HG03469 (cell line): ENCODE measurements around the gene SNN.

Experiments used
- ATAC-seq: cut with Tn5 transposase; IDR thresholded peaks from one replicate; pipeline ENCODE4 v1.9.1; 2021; ENCODE audit warnings: mild to moderate bottlenecking, moderate library complexity, moderate number of reproducible peaks; ENCODE audit not compliant: unreplicated experiment

The SNN gene

DNA sequence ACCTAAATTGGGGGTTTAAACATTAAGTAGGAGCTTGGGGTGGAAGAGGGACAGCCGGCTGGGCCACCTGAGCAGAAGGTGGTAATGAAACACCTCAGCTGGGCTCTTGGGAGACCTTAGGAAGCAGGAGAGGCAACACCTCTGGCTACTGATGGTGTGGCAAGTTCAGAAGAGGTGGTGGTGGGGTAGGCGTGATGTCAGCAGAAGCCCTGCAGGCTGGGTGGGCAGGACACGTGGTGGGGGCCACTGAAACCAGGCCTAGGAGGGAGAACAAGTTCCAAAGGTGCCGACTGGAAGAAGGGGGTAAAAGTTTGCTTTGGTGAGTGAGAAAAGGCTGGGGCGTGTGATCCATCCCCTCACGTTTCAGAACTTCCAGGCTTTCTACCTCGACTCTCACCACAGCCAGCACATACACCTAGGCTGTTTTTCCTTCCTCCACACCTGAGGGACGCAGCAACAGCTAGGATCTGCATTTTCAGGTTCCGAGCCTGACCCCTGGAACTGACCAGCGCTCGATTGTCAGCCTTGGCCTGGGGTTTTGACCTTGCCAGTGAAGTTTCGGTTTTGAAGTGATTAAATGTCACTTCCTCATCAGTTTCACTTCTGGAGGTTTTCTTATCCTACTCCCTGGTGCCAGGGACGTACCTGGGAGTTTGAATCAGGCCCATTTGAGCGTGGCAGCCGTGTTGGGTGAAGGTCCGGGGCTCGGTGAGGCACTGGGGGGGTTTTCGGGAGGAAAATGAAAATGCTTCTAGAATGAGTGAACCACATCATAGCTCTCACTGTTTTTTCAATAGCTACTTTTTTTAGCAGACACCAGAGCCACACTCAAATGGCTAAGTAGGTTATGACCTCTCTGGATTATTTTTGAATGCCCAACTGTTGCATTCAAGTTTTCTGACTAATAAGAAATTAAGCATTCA, 10.0 kb downstream of the SNN start:
- ATAC-seq = no peak

DNA sequence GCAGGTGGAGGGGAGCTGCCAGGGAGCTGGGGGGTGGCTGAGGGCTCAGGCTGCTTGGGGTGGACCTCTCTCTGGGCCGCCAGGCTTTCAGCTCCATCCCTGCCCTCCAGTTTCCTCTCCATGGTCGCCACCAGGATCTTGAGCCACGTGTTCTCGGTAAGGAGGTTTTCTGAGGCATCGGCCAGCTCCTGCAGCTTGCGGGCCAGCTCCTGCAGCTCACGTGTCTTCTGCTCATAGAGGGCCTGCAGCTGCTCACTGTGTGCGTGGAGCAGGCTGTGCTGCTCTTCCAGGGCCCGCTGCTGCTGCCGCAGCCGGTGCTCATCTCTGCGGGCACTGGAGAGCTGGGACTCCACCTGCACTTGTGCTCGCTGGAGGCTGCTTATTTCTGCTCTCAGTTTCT, 11.0 kb downstream of the SNN start:
- ATAC-seq = no peak

DNA sequence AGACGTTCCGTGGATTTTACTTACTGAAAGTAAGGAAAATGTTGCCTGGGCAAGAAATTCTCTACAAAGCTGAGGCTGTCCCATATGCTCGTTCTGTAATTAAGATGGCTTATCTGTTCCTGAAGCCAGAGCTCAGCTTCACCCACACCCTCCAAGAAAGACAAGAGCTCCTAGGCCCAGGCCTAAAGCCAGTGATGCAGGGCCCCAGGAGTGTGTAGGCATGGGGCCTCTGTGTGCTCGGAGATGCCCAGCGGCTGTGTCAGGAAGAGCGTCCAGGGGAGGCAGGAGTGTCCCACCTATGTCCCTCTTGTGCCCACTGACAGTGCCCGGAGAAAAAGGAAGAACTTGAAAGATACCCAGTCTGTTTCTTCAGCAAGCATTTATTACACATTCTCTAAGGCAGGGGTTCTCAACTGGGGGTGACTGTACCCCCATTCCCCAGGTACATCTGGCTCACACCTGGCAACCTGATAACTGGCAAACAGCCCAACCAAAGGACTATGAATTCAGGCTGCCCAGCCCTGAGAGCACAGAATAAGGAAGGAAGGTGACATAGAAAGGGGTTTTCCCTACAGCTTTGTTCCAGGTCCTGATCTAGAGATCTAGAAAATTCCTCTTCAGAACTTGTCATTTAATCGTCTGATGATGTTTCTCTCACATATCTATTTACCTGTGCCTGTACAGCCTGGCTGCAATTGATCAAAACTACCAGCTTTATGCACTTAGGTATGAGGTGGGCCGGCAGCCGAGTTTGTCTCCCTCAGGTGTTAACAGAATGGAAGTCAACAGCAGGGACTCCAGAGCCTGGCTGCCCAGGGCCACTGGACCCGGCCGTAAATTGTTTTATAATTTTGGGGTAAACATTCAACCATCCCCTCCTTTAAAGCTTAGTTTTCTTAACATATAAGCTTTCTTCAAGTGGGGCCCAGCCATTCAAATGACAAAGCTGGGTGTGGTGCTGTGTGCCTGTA, 12.0 kb downstream of the SNN start:
- no peak for ATAC-seq

DNA sequence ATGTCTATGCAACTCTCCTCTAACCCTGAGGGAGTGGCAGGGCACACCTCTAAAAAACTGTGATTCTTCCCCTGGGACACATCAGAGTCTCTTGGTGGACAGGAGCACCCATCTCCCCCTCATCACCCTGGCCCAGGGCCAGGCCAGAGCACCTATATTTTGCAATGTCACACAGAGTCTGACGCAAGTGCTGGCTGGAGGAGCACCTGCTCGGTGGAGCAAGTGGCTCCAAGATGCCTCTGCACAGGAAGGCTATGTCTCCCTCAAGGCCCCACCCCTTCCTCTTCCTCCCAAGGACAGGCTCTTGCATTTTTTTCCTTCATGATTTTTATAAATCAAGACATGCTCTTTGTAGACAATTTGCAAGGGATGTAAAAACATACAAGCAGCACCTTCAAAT, 13.3 kb downstream of the SNN start:
- ATAC-seq = no peak

DNA sequence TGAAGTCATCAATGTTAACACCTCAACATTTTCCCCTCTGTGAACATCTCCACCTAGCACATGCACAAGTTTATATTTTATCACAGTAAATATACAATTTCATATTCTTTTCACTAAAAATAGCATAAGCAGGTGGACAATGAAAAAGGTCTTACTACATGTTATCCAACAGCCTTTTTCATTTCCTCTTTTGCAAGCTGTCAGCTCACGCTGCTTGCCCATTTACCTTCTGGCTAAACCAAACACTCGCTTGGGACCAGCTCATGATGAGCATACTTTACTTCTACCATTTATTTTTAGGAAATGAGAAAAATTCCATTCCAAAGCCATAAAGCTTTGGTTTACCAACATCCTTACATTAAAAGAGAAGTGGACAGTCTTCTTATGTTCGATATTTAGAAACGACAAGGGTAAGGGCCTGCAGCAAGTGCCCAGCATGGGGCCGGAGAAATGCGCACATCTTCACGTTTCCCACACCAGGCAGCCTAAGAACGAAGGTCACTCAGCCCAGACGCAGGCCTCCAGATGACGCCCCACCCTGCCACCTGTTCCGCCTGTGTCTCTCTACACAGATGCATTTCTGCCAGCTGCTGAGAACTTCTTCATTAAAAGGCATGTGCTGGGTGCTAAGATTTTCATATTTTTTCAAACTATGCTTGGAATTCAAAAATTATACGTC, 13.9 kb downstream of the SNN start:
- peak; percentile 35 for ATAC-seq

DNA sequence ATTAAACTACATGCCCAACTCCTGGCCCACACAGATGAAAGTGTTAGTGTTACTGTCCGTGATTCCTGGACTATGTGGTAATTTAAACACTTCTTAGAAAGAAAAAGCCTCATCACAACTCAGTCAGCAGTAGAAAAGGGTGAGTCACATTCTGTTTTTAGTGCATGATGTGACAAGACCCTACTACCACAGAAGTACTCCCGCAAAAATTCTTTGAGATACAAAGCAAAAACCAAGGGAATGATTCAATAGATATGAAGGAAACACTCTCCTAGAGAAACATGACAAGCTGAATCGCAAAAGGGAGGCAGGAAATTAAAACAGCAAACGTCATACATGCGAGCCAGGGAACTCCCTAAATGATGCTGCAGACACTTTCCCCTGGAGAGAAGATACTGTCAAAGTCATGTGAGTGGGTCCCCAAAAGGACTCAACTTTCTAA, 14.4 kb downstream of the SNN start:
- peak; percentile 15 for ATAC-seq

DNA sequence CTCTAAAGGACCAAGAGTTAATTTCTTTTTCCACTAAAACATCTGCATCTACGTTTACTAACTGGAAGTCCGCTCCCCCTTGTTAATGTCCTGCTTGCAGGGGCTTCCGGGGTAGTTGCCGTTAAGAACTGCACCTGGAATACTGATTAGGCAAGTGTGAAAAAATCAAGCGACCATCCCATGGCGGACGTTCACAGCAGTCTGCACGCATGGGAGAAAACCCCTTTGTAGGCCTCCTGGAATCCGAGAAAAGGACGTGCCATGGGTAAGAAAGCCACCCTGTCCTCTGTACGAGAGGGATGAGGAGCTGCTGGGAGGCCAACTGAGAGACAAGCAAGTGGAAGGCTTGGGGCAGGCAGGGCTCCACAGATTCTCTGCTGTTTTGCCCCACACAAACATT, 14.9 kb downstream of the SNN start:
- no peak for ATAC-seq

DNA sequence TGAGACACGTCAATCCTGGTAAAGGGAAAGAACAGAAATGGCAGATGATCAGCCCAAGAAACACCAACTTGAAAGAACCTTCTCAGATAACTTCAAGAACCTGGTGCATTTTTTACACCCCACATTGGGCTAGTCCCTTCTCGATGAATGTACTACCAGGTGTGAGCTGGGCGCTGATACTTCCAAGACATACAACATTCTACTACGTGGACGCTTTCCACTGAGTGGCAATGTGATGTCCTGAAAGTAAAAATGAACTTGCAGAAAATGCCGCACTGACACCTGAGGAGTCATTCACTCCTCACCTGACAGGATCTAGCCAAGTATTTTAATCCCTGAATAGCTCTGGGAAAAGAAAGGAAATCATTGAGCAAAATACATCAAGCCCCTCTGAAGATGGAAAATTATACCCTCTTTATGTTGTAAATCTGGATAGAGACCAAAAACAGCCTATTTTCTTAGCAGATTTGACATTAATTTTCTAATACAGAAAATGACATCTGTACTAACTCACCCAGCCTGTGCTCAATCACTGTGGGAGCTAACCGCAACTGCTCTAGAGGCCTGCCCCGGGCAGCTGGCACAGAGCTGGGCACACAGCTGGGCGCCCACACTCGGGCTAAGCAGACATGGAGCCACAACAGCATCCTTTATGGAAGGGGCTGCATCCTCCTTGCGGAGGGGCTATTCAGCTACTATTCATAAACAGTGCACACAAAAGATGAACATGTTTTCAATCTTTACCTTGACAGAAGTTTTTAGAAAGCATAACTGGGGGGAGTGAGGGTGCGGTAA, 16.2 kb downstream of the SNN start:
- ATAC-seq = no peak

DNA sequence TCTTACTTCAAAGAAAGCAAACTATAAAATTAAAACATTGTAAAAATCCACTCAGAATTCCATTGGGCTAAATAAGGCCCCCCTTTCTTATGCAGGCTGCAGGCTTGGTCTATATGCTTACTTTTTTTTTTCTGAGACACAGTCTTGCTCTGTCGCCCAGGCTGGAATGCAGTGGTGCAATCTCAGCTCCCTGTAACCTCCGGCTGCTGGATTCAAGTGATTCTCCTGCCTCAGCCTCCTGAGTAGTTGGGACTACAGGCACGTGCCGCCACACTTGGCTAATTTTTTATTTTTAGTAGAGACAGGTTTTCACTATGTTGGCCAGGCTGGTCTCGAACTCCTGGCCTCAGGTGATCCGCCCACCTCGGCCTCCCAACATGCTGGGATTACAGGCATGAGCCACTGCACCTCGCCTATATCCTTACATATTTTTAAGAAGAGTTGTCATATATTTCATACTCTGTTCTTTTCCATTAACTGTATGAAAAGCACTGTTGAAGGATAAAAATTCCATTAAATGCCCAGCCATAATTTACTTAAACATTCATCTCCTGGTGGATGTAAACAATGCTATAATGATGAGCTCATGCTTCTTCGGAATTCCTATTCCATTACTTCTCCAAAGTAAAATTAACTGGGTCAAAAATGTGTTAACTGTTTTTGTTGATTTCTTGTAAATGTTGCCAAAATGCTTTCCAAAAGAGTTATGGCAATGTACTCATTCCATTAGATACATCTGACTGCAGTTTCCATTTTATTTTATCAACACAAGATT, 17.8 kb downstream of the SNN start:
- no peak for ATAC-seq

DNA sequence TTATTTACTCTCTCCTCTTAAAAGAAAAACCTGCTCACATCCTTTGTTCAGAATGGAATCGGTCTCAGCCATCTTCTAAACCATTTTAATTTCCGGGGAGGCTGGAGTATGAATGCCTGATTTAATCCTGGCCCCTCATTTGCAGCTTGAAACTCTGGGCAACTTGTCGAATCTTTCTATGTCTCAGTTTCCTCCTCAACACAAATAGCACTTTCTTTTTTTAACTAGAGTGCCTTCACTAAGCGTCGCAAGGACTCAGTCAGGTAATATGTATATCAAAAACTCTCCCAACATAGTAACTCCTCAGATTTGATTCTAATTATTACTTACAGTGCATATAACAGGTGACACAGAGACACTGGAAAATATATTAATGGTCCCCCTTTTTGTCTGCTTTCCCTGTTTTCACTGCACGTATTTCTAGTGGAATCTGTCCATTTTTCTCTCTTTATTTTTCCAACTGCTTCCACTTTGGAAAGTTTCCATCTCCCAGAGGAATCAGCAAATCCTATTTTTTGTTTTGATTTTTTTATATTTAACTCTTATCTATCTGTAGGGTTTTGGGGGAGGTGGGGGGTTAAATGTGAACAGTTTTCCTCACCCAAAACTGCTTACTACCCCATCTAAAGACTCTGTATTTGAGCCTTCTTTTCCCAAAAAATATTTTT, 18.6 kb downstream of the SNN start:
- no peak for ATAC-seq

DNA sequence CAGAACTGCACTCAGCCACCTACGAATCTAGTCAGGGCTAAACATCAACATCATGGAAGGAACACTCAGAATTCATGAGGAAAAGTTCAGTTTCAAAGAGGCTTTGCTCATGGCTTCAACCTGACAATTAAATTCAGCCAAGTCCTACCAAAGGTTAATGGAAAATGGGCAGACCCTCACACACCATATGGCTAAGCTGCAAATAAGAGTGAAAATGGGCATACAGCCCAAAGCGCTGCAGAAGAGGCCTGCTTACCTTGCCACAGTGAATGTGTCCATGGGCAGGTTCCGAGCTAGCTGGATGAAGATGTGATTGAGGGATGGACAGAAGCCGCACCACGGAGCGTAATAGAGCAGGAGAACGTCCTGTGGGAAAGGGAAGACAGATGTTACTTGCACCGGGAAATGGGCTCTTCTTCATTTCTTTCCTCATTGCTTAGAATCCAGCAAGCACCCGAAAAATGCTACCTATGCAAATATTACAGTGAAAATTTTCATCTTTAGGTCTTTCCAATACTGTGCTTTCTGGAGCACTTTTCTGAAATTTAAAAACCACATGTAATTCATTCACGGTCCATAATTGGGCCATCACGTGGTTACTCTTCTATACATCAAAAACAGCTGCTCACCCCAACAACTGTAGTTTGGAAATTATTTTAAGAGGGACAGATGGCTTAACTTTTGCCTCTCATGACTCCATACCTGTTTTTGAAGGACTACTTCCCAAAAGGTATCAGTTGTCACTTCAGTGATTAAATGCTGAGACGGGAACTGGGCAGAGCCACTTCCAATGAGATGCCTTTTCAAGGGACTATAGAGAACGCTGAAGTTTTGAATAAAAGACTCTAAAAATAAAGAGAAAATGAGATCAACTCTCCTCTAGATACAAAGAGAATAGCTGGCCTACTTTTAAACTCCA, 19.6 kb downstream of the SNN start:
- ATAC-seq = no peak

DNA sequence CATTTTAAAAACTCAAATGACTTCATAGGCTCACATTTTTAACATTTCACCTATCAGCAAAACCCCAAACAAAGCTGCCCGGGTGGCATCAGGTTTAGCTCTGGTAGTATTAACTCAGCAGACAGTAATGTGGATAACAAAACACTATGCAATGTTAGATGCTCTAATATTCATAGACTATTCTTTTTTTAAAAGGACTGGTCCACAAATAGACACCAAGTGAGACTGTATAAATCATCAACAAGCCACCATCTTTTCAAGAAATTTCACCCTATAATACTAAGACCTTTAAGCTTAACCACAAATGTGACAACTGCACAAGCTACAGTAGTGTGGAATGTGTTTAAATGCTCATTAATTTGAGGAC, 20.2 kb downstream of the SNN start:
- ATAC-seq = no peak

DNA sequence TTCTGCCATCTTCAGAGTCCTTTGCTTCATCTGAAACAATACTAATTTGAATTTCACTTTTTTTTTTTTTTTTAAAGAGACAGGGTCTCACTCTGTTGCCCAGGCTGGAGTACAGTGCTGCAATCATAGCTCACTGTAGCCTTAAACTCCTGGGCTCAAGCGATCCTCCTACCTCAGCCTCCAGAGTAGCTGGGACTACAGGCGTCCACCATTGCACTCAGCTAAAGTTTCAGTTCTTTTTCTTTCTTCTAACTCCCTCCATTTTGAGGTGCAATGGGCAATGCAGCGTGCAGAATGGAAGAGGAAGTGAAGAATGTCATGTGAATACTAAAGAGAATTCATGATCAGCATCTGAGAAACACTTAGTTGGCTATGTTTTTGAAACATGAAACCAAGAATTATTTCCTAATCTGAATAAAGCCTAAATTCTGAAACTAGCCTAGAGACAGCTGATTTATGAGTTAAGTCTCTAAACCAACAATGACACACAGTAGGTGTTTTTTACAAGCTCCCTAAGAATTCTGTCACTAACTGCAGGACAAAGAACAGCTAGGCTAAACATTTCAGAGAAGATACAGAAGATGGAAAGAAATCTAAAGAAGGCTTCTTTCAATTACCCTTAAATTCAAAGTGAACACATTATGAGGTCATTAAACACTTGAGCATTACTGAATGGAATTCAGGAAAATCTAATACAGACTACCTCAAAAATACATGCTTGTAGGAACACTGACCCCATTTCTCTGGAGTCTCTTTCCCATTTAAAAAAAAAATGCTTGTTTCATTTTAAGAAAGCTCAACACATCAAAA, 21.0 kb downstream of the SNN start:
- ATAC-seq = peak; percentile 66

DNA sequence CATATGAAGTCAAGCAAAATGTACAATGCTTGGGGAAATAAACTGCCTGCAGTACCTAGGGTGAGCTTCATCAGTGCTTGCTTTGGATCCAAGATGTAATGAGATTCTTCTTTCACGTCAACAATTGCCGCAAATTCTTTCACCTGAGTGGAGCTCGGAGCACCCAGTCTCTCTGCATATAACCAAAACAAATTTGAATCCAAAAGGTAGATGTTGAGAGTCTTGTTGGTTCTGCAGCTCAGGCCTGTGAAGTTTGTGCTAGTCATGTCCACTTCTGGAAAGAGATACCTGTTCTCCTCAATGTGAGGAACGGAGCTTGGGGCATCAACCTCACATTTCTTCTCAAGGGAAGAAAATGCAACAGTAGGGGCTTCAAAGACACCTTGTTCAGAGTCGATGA, 23.0 kb downstream of the SNN start:
- ATAC-seq = no peak

DNA sequence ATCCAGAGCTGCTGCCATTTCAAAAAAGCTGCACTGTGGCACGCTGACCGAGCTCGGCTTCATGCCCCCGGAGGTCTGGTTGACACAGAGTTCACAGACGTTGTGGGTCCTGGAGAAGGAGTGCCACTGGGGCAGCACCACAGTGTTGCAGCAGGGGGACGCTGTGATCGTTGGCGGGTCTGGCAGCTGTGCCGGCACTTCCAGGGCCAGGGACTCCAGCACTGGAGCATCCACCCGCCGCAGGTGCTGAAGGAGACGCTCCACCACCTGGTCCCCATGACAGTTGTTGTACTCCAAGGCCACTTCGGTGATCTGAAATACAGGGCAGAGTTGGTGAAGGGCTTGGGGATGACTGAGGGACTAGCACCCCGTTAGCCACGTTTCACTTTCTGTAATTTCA, 23.5 kb downstream of the SNN start:
- no peak for ATAC-seq

DNA sequence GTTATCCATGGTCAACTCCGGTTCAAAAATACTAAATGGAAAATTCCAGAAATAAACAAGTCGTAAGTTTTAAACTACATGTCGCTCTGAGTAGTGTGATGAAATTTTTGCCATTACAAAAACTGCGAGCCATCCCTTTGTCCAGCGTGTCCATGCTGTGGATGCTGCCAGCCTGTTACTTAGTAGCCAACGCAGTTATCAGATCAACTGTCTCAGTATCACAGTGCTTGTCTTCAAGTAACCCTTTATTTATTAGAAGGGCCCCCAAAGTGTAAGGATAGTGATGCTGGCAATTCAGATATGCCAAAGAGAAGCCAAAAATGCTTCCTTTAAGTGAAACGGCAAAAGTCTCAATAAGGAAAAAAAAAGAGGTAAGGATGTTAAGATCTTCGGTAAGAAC, 23.9 kb downstream of the SNN start:
- ATAC-seq = no peak

DNA sequence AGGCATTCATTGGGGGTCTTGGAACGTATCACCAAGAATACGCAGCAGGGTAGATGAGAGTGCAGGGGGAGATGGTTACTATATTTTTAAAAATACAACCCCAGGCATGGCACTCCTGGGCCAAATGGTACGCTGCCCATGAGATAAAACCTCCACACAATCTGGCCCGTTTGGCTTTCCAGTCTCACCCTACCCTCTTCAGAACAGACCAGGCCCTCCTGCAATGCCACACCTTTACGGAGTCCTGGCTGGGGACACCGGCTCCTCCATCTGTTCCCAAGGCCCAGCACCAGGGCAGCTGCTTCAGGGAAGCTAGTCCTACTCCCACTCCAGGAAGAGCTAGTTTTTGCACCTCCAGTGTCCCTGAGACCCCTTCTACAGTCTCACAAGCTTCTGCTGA, 24.4 kb downstream of the SNN start:
- no peak for ATAC-seq
